CD4-positive, CD25-positive, alpha-beta regulatory T cell (primary cell): ENCODE data around the gene CHST6. TPM values are rescaled to one million over a fixed set of nuclear protein-coding genes. Genes with fewer than 3 reads are reported as not detected.
A peak's percentile ranks its signal among the peaks of the same experiment; 100 is the strongest.
"Not testable (repeated sequence)": the region's sequence is repeated elsewhere in the genome, so short reads cannot be mapped to it uniquely, and the experiment has no call there.

Source experiments
- ATAC-seq, 2 donors: fragments of 150-1000 bp; cut with Tn5 transposase; one replicate each; pipeline ENCODE4 v1.10.0; 2021; ENCODE audit warnings: low read depth in 2 of 2, moderate number of reproducible peaks in 2 of 2, moderate library complexity in 1 of 2
- DNase-seq, 3 donors: peaks; one replicate each; pipeline versions ENCODE4 v3.0.0 to v3.0.0-alpha.2; 2012 to 2022; ENCODE audit warnings: mixed read lengths in 1 of 3
- H3K27ac ChIP-seq: one replicate; pipeline ENCODE4 v1.7.0; 2013; ENCODE audit warnings: mild to moderate bottlenecking, low read length; ENCODE audit not compliant: insufficient read depth, poor library complexity, severe bottlenecking
- H3K27me3 ChIP-seq: one replicate; pipeline ENCODE4 v1.7.0; 2013; ENCODE audit warnings: low read length; ENCODE audit not compliant: control insufficient read depth, insufficient read depth
- H3K36me3 ChIP-seq: one replicate; pipeline ENCODE4 v1.7.0; 2013; ENCODE audit warnings: mild to moderate bottlenecking, low read length, moderate library complexity; ENCODE audit not compliant: control insufficient read depth, insufficient read depth
- H3K4me1 ChIP-seq: 2 replicates; pipeline ENCODE4 v1.7.0; 2013; ENCODE audit warnings: mild to moderate bottlenecking, low read length; ENCODE audit not compliant: insufficient read depth, control insufficient read depth, poor library complexity, severe bottlenecking
- H3K4me3 ChIP-seq: one replicate; pipeline ENCODE4 v1.7.0; 2013; ENCODE audit warnings: low read depth, mild to moderate bottlenecking, low read length, moderate library complexity
- H3K9me3 ChIP-seq, 2 experiments: 1 replicate in 1 of 2; 2 replicates in 1 of 2; pipeline ENCODE4 v1.7.0; 2013; ENCODE audit warnings: low read length in 2 of 2, mild to moderate bottlenecking in 1 of 2, moderate library complexity in 1 of 2; ENCODE audit not compliant: control insufficient read depth in 2 of 2
- H3K27ac Mint-ChIP-seq, 3 donors: one replicate each; pipeline ENCODE4 v1.8.0; 2020 to 2022; ENCODE audit warnings: mild to moderate bottlenecking in 3 of 3, mixed read lengths in 3 of 3, moderate library complexity in 2 of 3
- H3K27me3 Mint-ChIP-seq: one replicate; pipeline ENCODE4 v1.8.0; 2022; ENCODE audit warnings: mild to moderate bottlenecking, mixed read lengths
- H3K36me3 Mint-ChIP-seq: one replicate; pipeline ENCODE4 v1.8.0; 2020; ENCODE audit warnings: mixed read lengths
- H3K4me1 Mint-ChIP-seq, 4 donors: one replicate each; pipeline ENCODE4 v1.8.0; 2020 to 2022; ENCODE audit warnings: mixed read lengths in 4 of 4, mild to moderate bottlenecking in 1 of 4
- H3K4me3 Mint-ChIP-seq, 4 donors: one replicate each; pipeline ENCODE4 v1.8.0; 2020 to 2022; ENCODE audit warnings: mild to moderate bottlenecking in 4 of 4, mixed read lengths in 4 of 4, moderate library complexity in 3 of 4
- H3K9me3 Mint-ChIP-seq, 7 donors: one replicate each; pipeline ENCODE4 v1.8.0; 2020 to 2022; ENCODE audit warnings: mixed read lengths in 7 of 7, mild to moderate bottlenecking in 3 of 7, moderate library complexity in 2 of 7
- polyA plus RNA-seq, 4 donors: library from polyadenylated mRNA; unstranded; fragments of 300-500 nt; fragmentation: Illumina TruSeq; gene quantifications; one replicate each; pipeline ENCODE4 v1.2.3, GENCODE V29; 2021
- total RNA-seq: library from RNA; stranded (reverse); gene quantifications from one replicate; pipeline ENCODE4 v1.2.3, GENCODE V29; 2022

The CHST6 gene
- total and polyA plus RNA-seq, 5 donors from 2014 or later = not detected

- Histone ChIP-seq H3K36me3 (no peaks in the 10 kb centered on the region), H3K4me3 (no peak overlapping the region), H3K27me3 (no peaks in the 10 kb centered on the region), H3K27ac (no peak overlapping the region), H3K9me3 (no peaks in the 10 kb centered on the region), H3K4me1 (peaks cover 4% of the 10 kb centered on the region)
- H3K9me3 Mint-ChIP-seq = no peaks in the 10 kb centered on the region
- DNase-seq = no peak
- peaks cover 6 to 17% (median 7%) of the 10 kb centered on the region in 4 donors for H3K4me1 Mint-ChIP-seq
- peak overlapping the region in 1 of 4 donors; percentile 52 for H3K4me3 Mint-ChIP-seq
- ATAC-seq = no peak
- peaks cover 9% of the 10 kb centered on the region for H3K27me3 Mint-ChIP-seq
- H3K27ac Mint-ChIP-seq = no peak overlapping the region
- H3K36me3 Mint-ChIP-seq = no peaks in the 10 kb centered on the region
These were observed 23.9 kb upstream of the CHST6 start for GRCh38 chr16:75519175-75519574.

- H3K9me3 ChIP-seq = not testable (repeated sequence)
- H3K4me1 Mint-ChIP-seq = peaks cover 6 to 17% (median 9%) of the 10 kb centered on the region in 4 donors
These were observed 21.1 kb upstream of the CHST6 start for GRCh38 chr16:75516189-75516966.

GRCh38 chr16:75514296-75514695, 19.1 kb upstream of the CHST6 start:
- peak overlapping the region in 1 of 4 donors; percentile 79 for H3K4me3 Mint-ChIP-seq
- Histone ChIP-seq H3K9me3 (no peaks in the 10 kb centered on the region), H3K27ac (no peak overlapping the region), H3K4me3 (no peak overlapping the region), H3K27me3 (no peaks in the 10 kb centered on the region), H3K4me1 (peaks cover 4% of the 10 kb centered on the region), H3K36me3 (no peaks in the 10 kb centered on the region)
- DNase-seq (no peak), ATAC-seq (no peak)
- peaks cover 6 to 17% (median 9%) of the 10 kb centered on the region in 4 donors for H3K4me1 Mint-ChIP-seq
- H3K36me3 Mint-ChIP-seq = no peaks in the 10 kb centered on the region
- no peaks in the 10 kb centered on the region for H3K9me3 Mint-ChIP-seq
- H3K27me3 Mint-ChIP-seq = peaks cover 9% of the 10 kb centered on the region
- peak overlapping the region in 1 of 3 donors; percentile 32 for H3K27ac Mint-ChIP-seq

More at GRCh38 chr16:75516189-75516966, 21.1 kb upstream of the CHST6 start:
- not testable (repeated sequence) for H3K27me3 ChIP-seq, H3K27me3 Mint-ChIP-seq, H3K4me1 ChIP-seq, H3K36me3 Mint-ChIP-seq, H3K36me3 ChIP-seq, H3K9me3 Mint-ChIP-seq
- Histone ChIP-seq H3K27ac (peak overlapping the region; percentile 74), H3K4me3 (peak overlapping the region; percentile 57)
- H3K27ac Mint-ChIP-seq = peak overlapping the region in 2 of 3 donors; percentile 49 to 95
- ATAC-seq (peak; percentile 14 to 16), DNase-seq (peak; percentile 12 to 34 (median 29))
- H3K4me3 Mint-ChIP-seq = peak overlapping the region; percentile 75 to 88 (median 83)

GRCh38 chr16:75506574-75506973, 11.3 kb upstream of the CHST6 start:
- Mint-ChIP-seq H3K27ac (no peak overlapping the region), H3K4me3 (no peak overlapping the region), H3K27me3 (peaks cover 10% of the 10 kb centered on the region), H3K4me1 (no peaks in the 10 kb centered on the region), H3K9me3 (no peaks in the 10 kb centered on the region), H3K36me3 (no peaks in the 10 kb centered on the region)
- Histone ChIP-seq H3K4me3 (no peak overlapping the region), H3K9me3 (no peaks in the 10 kb centered on the region), H3K4me1 (no peaks in the 10 kb centered on the region), H3K27ac (no peak overlapping the region), H3K36me3 (no peaks in the 10 kb centered on the region), H3K27me3 (peaks cover 3% of the 10 kb centered on the region)
- DNase-seq (no peak), ATAC-seq (no peak)

GRCh38 chr16:75506107-75506506, 10.9 kb upstream of the CHST6 start:
- H3K9me3 ChIP-seq = no peaks in the 10 kb centered on the region
- no peak overlapping the region for H3K27ac ChIP-seq
- Mint-ChIP-seq H3K9me3 (no peaks in the 10 kb centered on the region), H3K27me3 (peaks cover 10% of the 10 kb centered on the region), H3K36me3 (no peaks in the 10 kb centered on the region), H3K27ac (no peak overlapping the region), H3K4me1 (no peaks in the 10 kb centered on the region), H3K4me3 (no peak overlapping the region)
- DNase-seq (no peak), ATAC-seq (no peak)
- no peak overlapping the region for H3K4me3 ChIP-seq
- peaks cover 3% of the 10 kb centered on the region for H3K27me3 ChIP-seq
- no peaks in the 10 kb centered on the region for H3K36me3 ChIP-seq
- H3K4me1 ChIP-seq = no peaks in the 10 kb centered on the region

- no peaks in the 10 kb centered on the region for H3K4me1 Mint-ChIP-seq
- Histone ChIP-seq H3K27me3 (peaks cover 3% of the 10 kb centered on the region), H3K27ac (no peak overlapping the region), H3K36me3 (no peaks in the 10 kb centered on the region), H3K4me3 (no peak overlapping the region), H3K4me1 (no peaks in the 10 kb centered on the region), H3K9me3 (no peaks in the 10 kb centered on the region)
- ATAC-seq (no peak), DNase-seq (no peak)
- H3K27me3 Mint-ChIP-seq = peaks cover 13% of the 10 kb centered on the region
- no peak overlapping the region for H3K4me3 Mint-ChIP-seq
- no peaks in the 10 kb centered on the region for H3K9me3 Mint-ChIP-seq
- no peaks in the 10 kb centered on the region for H3K36me3 Mint-ChIP-seq
- peak overlapping the region in 2 of 3 donors; percentile 13 to 66 for H3K27ac Mint-ChIP-seq
These were observed 8.6 kb upstream of the CHST6 start for GRCh38 chr16:75503801-75504200.

GRCh38 chr16:75502916-75503605, 7.8 kb upstream of the CHST6 start:
- no peak overlapping the region for H3K27ac ChIP-seq
- Mint-ChIP-seq H3K9me3 (no peaks in the 10 kb centered on the region), H3K27ac (no peak overlapping the region), H3K4me1 (no peaks in the 10 kb centered on the region), H3K36me3 (no peaks in the 10 kb centered on the region), H3K4me3 (no peak overlapping the region), H3K27me3 (peaks cover 13% of the 10 kb centered on the region)
- no peaks in the 10 kb centered on the region for H3K4me1 ChIP-seq
- ATAC-seq (no peak), DNase-seq (no peak)
- H3K27me3 ChIP-seq = peaks cover 3% of the 10 kb centered on the region
- no peak overlapping the region for H3K4me3 ChIP-seq
- H3K36me3 ChIP-seq = no peaks in the 10 kb centered on the region
- H3K9me3 ChIP-seq = no peaks in the 10 kb centered on the region
